Astrocyte of the cerebellum (primary cell): ENCODE measurements around the gene PDGFC.

Experiments
- DNase-seq: peaks from one replicate; pipeline ENCODE4 v3.0.0-alpha.2; 2011; ENCODE audit warnings: low read depth
- H3K4me3 ChIP-seq: 2 replicates; pipeline ENCODE4 v1.5.1; 2011; ENCODE audit warnings: mild to moderate bottlenecking, low read depth, low read length, moderate library complexity
- CTCF ChIP-seq: IDR thresholded peaks from 2 replicates; pipeline ENCODE4 v1.5.1; 2012; ENCODE audit warnings: low read length, low read depth, moderate library complexity, mild to moderate bottlenecking; ENCODE audit errors: missing control alignments
- in situ Hi-C: cut with HindIII; loops from 2 replicates; pipeline ENCODE4 v1.10.0; 2017; ENCODE audit warnings: low sequenced_read_pairs

The PDGFC gene

GRCh38 chr4:156778093-156778492 lies 193.5 kb downstream of the PDGFC start:
- no peak for TF ChIP-seq CTCF
- DNase-seq = no peak
- no peak overlapping the region for H3K4me3 ChIP-seq
- in situ Hi-C loops = no loop called here

- in situ Hi-C loops = no loop called here
- H3K4me3 ChIP-seq = no peak overlapping the region
- no peak for DNase-seq
- TF ChIP-seq CTCF = no peak
Measured at GRCh38 chr4:156775813-156776212, 195.8 kb downstream of the PDGFC start.

GRCh38 chr4:156774422-156774821 lies 197.2 kb downstream of the PDGFC start:
- TF ChIP-seq CTCF = no peak
- DNase-seq = peak; percentile 72
- H3K4me3 ChIP-seq = no peak overlapping the region
- in situ Hi-C loops = no loop called here

GRCh38 chr4:156773648-156774357 lies 197.8 kb downstream of the PDGFC start:
- no peak for DNase-seq
- no peak for TF ChIP-seq CTCF
- H3K4me3 ChIP-seq = no peak overlapping the region
- in situ Hi-C loops = no loop called here

- TF ChIP-seq CTCF = no peak
- in situ Hi-C loops = no loop called here
- DNase-seq = peak; percentile 39
Measured at GRCh38 chr4:156771171-156771837, 200.3 kb downstream of the PDGFC start.

GRCh38 chr4:156770140-156770539 lies 201.5 kb downstream of the PDGFC start:
- no peak overlapping the region for H3K4me3 ChIP-seq
- in situ Hi-C loops = no loop called here
- no peak for TF ChIP-seq CTCF
- no peak for DNase-seq

More at GRCh38 chr4:156771171-156771837, 200.3 kb downstream of the PDGFC start:
- H3K4me3 ChIP-seq = no peak overlapping the region
